ENCODE results near the gene RNASE12.

DNA sequence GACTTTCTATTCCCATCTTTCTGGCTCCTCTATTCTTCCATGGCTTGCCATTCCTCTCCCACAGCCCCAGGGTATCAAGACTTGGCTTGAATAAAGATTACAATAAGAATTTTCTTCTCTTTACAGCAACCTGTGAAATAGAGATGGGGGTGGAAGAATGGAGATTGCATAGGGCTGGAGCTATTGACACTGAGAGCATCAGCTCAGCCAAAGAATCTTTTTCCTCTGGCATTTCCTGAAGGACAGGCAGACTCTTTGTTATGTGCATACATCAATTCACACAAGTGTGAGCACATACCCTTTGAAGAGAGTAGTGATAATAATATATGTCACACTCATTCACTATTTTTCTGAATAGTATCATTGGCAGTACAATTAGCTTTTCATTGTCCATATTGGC lies 8.0 kb downstream of the RNASE12 start:
- TF ChIP-seq, protein P1, sequence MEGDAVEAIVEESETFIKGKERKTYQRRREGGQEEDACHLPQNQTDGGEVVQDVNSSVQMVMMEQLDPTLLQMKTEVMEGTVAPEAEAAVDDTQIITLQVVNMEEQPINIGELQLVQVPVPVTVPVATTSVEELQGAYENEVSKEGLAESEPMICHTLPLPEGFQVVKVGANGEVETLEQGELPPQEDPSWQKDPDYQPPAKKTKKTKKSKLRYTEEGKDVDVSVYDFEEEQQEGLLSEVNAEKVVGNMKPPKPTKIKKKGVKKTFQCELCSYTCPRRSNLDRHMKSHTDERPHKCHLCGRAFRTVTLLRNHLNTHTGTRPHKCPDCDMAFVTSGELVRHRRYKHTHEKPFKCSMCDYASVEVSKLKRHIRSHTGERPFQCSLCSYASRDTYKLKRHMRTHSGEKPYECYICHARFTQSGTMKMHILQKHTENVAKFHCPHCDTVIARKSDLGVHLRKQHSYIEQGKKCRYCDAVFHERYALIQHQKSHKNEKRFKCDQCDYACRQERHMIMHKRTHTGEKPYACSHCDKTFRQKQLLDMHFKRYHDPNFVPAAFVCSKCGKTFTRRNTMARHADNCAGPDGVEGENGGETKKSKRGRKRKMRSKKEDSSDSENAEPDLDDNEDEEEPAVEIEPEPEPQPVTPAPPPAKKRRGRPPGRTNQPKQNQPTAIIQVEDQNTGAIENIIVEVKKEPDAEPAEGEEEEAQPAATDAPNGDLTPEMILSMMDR (IDR thresholded peaks at IDR 0.05 in 2 of 3, conservative IDR thresholded peaks at IDR 0.05 in 1 of 3; ENCODE audit: borderline replicate concordance in 1 of 3, insufficient read depth in 1 of 3, low read depth in 2 of 3, low read length in 2 of 3), result no peak
- no peak for TF ChIP-seq SP1 (IDR thresholded peaks at IDR 0.05; ENCODE audit: low read depth)
- TF ChIP-seq EZH2phosphoT487 (IDR thresholded peaks at IDR 0.05; ENCODE audit: borderline replicate concordance), result no peak
- TF ChIP-seq ATF3 (IDR thresholded peaks at IDR 0.05), result no peak
- TF ChIP-seq POLR2AphosphoS5 (IDR thresholded peaks at IDR 0.05; ENCODE audit: low read depth, low read length), result no peak
- TF ChIP-seq, protein P2, sequence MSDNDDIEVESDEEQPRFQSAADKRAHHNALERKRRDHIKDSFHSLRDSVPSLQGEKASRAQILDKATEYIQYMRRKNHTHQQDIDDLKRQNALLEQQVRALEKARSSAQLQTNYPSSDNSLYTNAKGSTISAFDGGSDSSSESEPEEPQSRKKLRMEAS (IDR thresholded peaks at IDR 0.05), result no peak
- TF ChIP-seq, protein P3, sequence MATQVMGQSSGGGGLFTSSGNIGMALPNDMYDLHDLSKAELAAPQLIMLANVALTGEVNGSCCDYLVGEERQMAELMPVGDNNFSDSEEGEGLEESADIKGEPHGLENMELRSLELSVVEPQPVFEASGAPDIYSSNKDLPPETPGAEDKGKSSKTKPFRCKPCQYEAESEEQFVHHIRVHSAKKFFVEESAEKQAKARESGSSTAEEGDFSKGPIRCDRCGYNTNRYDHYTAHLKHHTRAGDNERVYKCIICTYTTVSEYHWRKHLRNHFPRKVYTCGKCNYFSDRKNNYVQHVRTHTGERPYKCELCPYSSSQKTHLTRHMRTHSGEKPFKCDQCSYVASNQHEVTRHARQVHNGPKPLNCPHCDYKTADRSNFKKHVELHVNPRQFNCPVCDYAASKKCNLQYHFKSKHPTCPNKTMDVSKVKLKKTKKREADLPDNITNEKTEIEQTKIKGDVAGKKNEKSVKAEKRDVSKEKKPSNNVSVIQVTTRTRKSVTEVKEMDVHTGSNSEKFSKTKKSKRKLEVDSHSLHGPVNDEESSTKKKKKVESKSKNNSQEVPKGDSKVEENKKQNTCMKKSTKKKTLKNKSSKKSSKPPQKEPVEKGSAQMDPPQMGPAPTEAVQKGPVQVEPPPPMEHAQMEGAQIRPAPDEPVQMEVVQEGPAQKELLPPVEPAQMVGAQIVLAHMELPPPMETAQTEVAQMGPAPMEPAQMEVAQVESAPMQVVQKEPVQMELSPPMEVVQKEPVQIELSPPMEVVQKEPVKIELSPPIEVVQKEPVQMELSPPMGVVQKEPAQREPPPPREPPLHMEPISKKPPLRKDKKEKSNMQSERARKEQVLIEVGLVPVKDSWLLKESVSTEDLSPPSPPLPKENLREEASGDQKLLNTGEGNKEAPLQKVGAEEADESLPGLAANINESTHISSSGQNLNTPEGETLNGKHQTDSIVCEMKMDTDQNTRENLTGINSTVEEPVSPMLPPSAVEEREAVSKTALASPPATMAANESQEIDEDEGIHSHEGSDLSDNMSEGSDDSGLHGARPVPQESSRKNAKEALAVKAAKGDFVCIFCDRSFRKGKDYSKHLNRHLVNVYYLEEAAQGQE (IDR thresholded peaks at IDR 0.05; ENCODE audit: low read depth), result no peak
- no peak for TF ChIP-seq ELF1 (IDR thresholded peaks at IDR 0.05; ENCODE audit: borderline replicate concordance, low read depth)
- no peak for TF ChIP-seq JUND (IDR thresholded peaks at IDR 0.05)
- no peak for TF ChIP-seq EZH2 (IDR thresholded peaks at IDR 0.05)
- no peak for TF ChIP-seq ZNF274 (IDR thresholded peaks at IDR 0.05; ENCODE audit: low read depth, low read length)
- no peak for TF ChIP-seq RAD21 (IDR thresholded peaks at IDR 0.05; ENCODE audit: low read depth)
- TF ChIP-seq YY1 (IDR thresholded peaks at IDR 0.05; ENCODE audit: extremely low read depth, insufficient replicate concordance, low read depth, low read length), result no peak

Measured in HCT116 (cell line).